Measurements from ENCODE around the gene RBSN. TPM values are rescaled to one million over a fixed set of nuclear protein-coding genes. Genes with fewer than 3 reads are reported as not detected.
A peak's percentile ranks its signal among the peaks of the same experiment; 100 is the strongest.

Gene RBSN
- total RNA-seq, 1 experiment from 2014 or later = 18.4 TPM

DNA sequence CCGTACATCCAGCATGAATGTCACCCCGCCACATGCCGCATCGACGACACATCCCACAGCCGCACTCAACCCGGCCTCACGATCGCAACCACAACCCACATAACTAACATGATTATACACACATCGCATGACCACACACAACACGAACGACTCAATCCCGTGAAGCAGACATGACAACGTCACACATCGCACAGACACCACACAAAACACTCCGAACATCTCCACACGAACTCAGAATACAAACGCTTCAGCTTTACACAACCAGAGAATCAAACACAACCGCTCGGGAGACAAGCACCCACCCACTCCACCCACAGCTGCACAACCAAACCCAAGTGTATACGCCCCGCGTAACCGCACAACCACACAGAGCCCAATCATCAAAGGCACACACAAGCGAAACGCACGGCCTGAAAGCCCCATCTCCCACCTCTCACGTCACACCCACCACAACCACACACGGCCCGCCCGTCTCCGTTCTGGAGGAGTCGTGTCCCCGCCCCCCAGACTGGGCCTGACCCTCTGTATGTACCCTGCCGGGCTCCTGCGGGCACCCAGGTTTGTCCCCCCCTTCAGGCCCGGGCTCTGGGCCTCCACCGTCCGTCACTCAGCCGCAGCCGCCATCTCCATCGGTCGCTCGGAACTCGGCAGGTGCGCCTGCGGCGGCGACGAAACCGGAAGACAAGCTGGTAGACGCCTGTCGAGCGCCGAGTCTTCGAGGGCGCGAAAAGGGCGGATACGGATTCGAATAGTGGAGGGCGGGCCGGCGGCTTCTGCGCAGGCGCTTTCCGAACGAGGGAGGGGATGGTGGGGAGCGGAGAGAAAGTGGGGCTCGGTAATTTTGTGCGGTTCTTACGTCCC lies at the start of gene RBSN (continued):
- TF ChIP-seq EGR1 (IDR thresholded peaks at IDR 0.05; ENCODE audit: low read depth) (peak; percentile 48; the same call in 1 of the 2 replicates), JUND (IDR thresholded peaks at IDR 0.05) (no peak), CEBPB (IDR thresholded peaks at IDR 0.05; ENCODE audit: low read depth) (no peak; the same call in 1 of the 2 replicates), ELF1 (IDR thresholded peaks at IDR 0.05; ENCODE audit: borderline replicate concordance, low read depth) (peak; percentile 98), ZNF274 (IDR thresholded peaks at IDR 0.05; ENCODE audit: low read depth, low read length) (no peak)
- TF ChIP-seq, protein P1, sequence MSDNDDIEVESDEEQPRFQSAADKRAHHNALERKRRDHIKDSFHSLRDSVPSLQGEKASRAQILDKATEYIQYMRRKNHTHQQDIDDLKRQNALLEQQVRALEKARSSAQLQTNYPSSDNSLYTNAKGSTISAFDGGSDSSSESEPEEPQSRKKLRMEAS (IDR thresholded peaks at IDR 0.05) = peak; percentile 81

DNA sequence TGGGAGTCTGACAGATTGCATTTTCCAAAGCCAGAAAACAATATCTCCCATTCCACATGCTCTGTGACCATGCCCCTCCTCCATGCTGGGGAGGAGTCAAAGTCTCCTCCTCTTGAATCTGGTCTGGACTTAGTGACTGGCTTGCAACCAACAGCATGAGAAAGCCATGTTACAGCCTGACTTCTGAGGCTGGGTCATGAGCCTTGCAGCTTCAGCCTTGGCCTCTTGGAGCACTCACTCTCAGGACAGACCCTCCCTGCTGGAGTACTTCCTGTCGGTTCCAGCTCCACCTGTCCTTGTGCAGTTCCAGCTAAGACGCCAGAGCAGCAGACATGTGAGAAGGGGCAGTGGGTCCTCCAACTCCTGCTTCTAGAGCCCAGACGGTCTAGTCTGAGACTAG lies 49.7 kb upstream of the RBSN start:
- intact Hi-C loops (cut with micrococcal nuclease) = no loop called here
- ChIA-PET CTCF (interaction anchor here (1.7 kb wide), 1 partner anchor 55 kb away, joined by 4 read pairs; no protein-coding TSS in a partner anchor), RAD21 (ENCODE audit: low non-redundant PET in 1 of 2, low total read pairs in 2 of 2, uncharacterized antibody in 2 of 2, unreplicated experiment in 2 of 2) (no interaction called here), POLR2A (no interaction called here)
- H3K4me1 ChIP-seq (ENCODE audit: control insufficient read depth in 1 of 2, insufficient read depth in 2 of 2, low read length in 2 of 2) = peaks cover 0 to 9% of the 10 kb centered on the region in 2 experiments; a peak in 2 of 4 replicates
- BruUV-seq (replicated peaks) = no TSS peak
- peak overlapping the region; percentile 47 for H3K4me2 ChIP-seq (ENCODE audit: low read length)
- H4K20me1 ChIP-seq (ENCODE audit: insufficient read depth) = no peaks in the 10 kb centered on the region
- peaks cover 7% of the 10 kb centered on the region; the same call in 1 of the 2 replicates for H3K27me3 ChIP-seq (ENCODE audit: insufficient read depth, low read length)
- no peak overlapping the region for H3K9ac ChIP-seq (ENCODE audit: low read length)
- H3K9me3 ChIP-seq (ENCODE audit: control insufficient read depth in 1 of 2, insufficient read depth in 1 of 2, low read depth in 1 of 2, low read length in 2 of 2) = no peaks in the 10 kb centered on the region
- DNase-seq (ENCODE audit: low read depth, low spot score) (peak; percentile 43), ATAC-seq (peak; percentile 100)
- H3K4me3 ChIP-seq (replicated peaks in 1 of 2; ENCODE audit: low read depth in 1 of 2, low read length in 2 of 2) = no peak overlapping the region
- TF ChIP-seq TCF7L2 (IDR thresholded peaks at IDR 0.05; ENCODE audit: borderline replicate concordance, extremely low read depth, insufficient read depth, insufficient read length) (no peak), CBX3 (IDR thresholded peaks at IDR 0.05; ENCODE audit: low read depth) (no peak), POLR2A (IDR thresholded peaks at IDR 0.05; ENCODE audit: borderline replicate concordance, extremely low read depth, insufficient read depth, insufficient read length) (no peak), POLR2AphosphoS5 (IDR thresholded peaks at IDR 0.05; ENCODE audit: low read depth, low read length) (no peak), RAD21 (IDR thresholded peaks at IDR 0.05; ENCODE audit: low read depth) (no peak), CEBPB (IDR thresholded peaks at IDR 0.05; ENCODE audit: low read depth) (no peak), JUND (IDR thresholded peaks at IDR 0.05) (no peak), ELF1 (IDR thresholded peaks at IDR 0.05; ENCODE audit: borderline replicate concordance, low read depth) (no peak)
- TF ChIP-seq, protein P2, sequence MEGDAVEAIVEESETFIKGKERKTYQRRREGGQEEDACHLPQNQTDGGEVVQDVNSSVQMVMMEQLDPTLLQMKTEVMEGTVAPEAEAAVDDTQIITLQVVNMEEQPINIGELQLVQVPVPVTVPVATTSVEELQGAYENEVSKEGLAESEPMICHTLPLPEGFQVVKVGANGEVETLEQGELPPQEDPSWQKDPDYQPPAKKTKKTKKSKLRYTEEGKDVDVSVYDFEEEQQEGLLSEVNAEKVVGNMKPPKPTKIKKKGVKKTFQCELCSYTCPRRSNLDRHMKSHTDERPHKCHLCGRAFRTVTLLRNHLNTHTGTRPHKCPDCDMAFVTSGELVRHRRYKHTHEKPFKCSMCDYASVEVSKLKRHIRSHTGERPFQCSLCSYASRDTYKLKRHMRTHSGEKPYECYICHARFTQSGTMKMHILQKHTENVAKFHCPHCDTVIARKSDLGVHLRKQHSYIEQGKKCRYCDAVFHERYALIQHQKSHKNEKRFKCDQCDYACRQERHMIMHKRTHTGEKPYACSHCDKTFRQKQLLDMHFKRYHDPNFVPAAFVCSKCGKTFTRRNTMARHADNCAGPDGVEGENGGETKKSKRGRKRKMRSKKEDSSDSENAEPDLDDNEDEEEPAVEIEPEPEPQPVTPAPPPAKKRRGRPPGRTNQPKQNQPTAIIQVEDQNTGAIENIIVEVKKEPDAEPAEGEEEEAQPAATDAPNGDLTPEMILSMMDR (IDR thresholded peaks at IDR 0.05 in 2 of 3, conservative IDR thresholded peaks at IDR 0.05 in 1 of 3; ENCODE audit: borderline replicate concordance in 1 of 3, insufficient read depth in 1 of 3, low read depth in 2 of 3, low read length in 2 of 3) = peak in 1 of 3 experiments; percentile 19; a peak in 1 of 6 replicates
- TF ChIP-seq, protein P3, sequence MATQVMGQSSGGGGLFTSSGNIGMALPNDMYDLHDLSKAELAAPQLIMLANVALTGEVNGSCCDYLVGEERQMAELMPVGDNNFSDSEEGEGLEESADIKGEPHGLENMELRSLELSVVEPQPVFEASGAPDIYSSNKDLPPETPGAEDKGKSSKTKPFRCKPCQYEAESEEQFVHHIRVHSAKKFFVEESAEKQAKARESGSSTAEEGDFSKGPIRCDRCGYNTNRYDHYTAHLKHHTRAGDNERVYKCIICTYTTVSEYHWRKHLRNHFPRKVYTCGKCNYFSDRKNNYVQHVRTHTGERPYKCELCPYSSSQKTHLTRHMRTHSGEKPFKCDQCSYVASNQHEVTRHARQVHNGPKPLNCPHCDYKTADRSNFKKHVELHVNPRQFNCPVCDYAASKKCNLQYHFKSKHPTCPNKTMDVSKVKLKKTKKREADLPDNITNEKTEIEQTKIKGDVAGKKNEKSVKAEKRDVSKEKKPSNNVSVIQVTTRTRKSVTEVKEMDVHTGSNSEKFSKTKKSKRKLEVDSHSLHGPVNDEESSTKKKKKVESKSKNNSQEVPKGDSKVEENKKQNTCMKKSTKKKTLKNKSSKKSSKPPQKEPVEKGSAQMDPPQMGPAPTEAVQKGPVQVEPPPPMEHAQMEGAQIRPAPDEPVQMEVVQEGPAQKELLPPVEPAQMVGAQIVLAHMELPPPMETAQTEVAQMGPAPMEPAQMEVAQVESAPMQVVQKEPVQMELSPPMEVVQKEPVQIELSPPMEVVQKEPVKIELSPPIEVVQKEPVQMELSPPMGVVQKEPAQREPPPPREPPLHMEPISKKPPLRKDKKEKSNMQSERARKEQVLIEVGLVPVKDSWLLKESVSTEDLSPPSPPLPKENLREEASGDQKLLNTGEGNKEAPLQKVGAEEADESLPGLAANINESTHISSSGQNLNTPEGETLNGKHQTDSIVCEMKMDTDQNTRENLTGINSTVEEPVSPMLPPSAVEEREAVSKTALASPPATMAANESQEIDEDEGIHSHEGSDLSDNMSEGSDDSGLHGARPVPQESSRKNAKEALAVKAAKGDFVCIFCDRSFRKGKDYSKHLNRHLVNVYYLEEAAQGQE (IDR thresholded peaks at IDR 0.05; ENCODE audit: low read depth) = no peak
- TF ChIP-seq, protein P1 (IDR thresholded peaks at IDR 0.05) = 0 out of 2 replicates have a peak, but pooled peaks have one; percentile 23
- TF ChIP-seq, protein P4, sequence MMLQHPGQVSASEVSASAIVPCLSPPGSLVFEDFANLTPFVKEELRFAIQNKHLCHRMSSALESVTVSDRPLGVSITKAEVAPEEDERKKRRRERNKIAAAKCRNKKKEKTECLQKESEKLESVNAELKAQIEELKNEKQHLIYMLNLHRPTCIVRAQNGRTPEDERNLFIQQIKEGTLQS (IDR thresholded peaks at IDR 0.05) = no peak
- H3K9me2 ChIP-seq (ENCODE audit: insufficient read depth) = no peaks in the 10 kb centered on the region; the same call in 1 of the 2 replicates
- no peak overlapping the region for H3K27ac ChIP-seq (ENCODE audit: low read depth, low read length)
- no peaks in the 10 kb centered on the region for H3K79me2 ChIP-seq (ENCODE audit: insufficient read depth, low read length)
- no peaks in the 10 kb centered on the region for H3K36me3 ChIP-seq (ENCODE audit: control insufficient read depth in 1 of 2, insufficient read depth in 2 of 2, low read length in 2 of 2)
- peak overlapping the region; percentile 44 for H2AFZ ChIP-seq (ENCODE audit: low read depth, low read length, poor library complexity, severe bottlenecking)

All from HCT116 (cell line).